ENCODE data around the gene SGIP1.
"Not testable (repeated sequence)": the region's sequence is repeated elsewhere in the genome, so short reads cannot be mapped to it uniquely, and the experiment has no call there.

Gene SGIP1

GRCh38 chr1:66556161-66556611 lies 22.2 kb downstream of the SGIP1 start:
- no peak for DNase-seq (ENCODE audit: low spot score)

GRCh38 chr1:66557157-66557556 lies 23.2 kb downstream of the SGIP1 start:
- DNase-seq (ENCODE audit: low spot score), result no peak

GRCh38 chr1:66559517-66559916 lies 25.6 kb downstream of the SGIP1 start:
- DNase-seq (ENCODE audit: low spot score), result no peak

- no peak for DNase-seq (ENCODE audit: low spot score)
These were observed 28.6 kb downstream of the SGIP1 start for GRCh38 chr1:66562561-66562960.

- DNase-seq (ENCODE audit: low spot score), result no peak
These were observed 29.3 kb downstream of the SGIP1 start for GRCh38 chr1:66563094-66563800.

- no peak for DNase-seq (ENCODE audit: low spot score)
These were observed 30.1 kb downstream of the SGIP1 start for GRCh38 chr1:66563941-66564630.

GRCh38 chr1:66570196-66570595 lies 36.2 kb downstream of the SGIP1 start:
- no peak for DNase-seq (ENCODE audit: low spot score)

- no peak for DNase-seq (ENCODE audit: low spot score)
These were observed 37.8 kb downstream of the SGIP1 start for GRCh38 chr1:66571789-66572188.

- no peak for DNase-seq (ENCODE audit: low spot score)
These were observed 41.8 kb downstream of the SGIP1 start for GRCh38 chr1:66575739-66576138.

- DNase-seq (ENCODE audit: low spot score), result no peak
These were observed 42.7 kb downstream of the SGIP1 start for GRCh38 chr1:66576645-66577044.

GRCh38 chr1:66578841-66579240 lies 44.9 kb downstream of the SGIP1 start:
- DNase-seq (ENCODE audit: low spot score), result no peak

- DNase-seq (ENCODE audit: low spot score), result no peak
These were observed 46.1 kb downstream of the SGIP1 start for GRCh38 chr1:66580081-66580480.

- no peak for DNase-seq (ENCODE audit: low spot score)
These were observed 49.1 kb downstream of the SGIP1 start for GRCh38 chr1:66583021-66583420.

GRCh38 chr1:66585002-66585401 lies 51.0 kb downstream of the SGIP1 start:
- DNase-seq (ENCODE audit: low spot score), result no peak

GRCh38 chr1:66589326-66589725 lies 55.4 kb downstream of the SGIP1 start:
- no peak for DNase-seq (ENCODE audit: low spot score)

GRCh38 chr1:66592106-66592507 lies 58.2 kb downstream of the SGIP1 start:
- not testable (repeated sequence) for DNase-seq (ENCODE audit: low spot score)

- no peak for DNase-seq (ENCODE audit: low spot score)
These were observed 62.2 kb downstream of the SGIP1 start for GRCh38 chr1:66596191-66596590.

- no peak for DNase-seq (ENCODE audit: low spot score)
These were observed 63.5 kb downstream of the SGIP1 start for GRCh38 chr1:66597500-66597899.

- no peak for DNase-seq (ENCODE audit: low spot score)
These were observed 64.7 kb downstream of the SGIP1 start for GRCh38 chr1:66598670-66599069.

- no peak for DNase-seq (ENCODE audit: low spot score)
These were observed 65.4 kb downstream of the SGIP1 start for GRCh38 chr1:66599346-66599745.

GRCh38 chr1:66599899-66600737 lies 66.2 kb downstream of the SGIP1 start:
- DNase-seq (ENCODE audit: low spot score), result no peak

GRCh38 chr1:66605419-66605997 lies 71.6 kb downstream of the SGIP1 start:
- DNase-seq (ENCODE audit: low spot score), result no peak
